Measurements from ENCODE around the gene KIF3A. TPM values are rescaled to one million over a fixed set of nuclear protein-coding genes. Genes with fewer than 3 reads are reported as not detected.

The KIF3A gene
- total RNA-seq, 1 experiment from 2014 or later: 13.2 TPM

DNA sequence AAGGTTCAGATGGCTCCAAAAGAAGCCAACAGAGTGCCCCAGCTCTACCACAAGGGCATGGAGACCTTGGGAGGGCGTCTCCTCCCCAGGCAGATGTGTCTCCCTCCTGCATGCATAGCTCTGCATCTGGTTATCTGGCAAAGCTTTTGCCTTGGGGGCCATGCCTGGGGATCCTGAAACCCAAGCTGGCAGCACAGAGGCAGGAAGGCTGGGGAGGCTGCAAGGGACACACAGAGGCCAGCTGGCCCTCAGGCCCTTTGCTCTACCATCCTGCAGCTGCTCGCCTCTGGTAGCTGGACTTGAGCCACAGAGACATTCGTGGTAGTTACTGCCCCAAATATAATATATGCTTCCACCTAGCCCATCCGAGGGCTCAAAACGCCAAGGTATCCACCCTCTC, 35.8 kb upstream of the KIF3A start:
- H4K20me1 ChIP-seq (ENCODE audit: control insufficient read depth, insufficient read depth, insufficient read length): no peaks in the 10 kb centered on the region

More for the DNA sequence above, 35.8 kb upstream of the KIF3A start:
- Histone ChIP-seq H3K18ac (ENCODE audit: insufficient read length, low read depth, low read length) (no peak overlapping the region), H3K27ac (ENCODE audit: insufficient read length, low read depth, low read length) (no peak overlapping the region), H3K4me1 (ENCODE audit: insufficient read depth, low read length) (peaks cover 10% of the 10 kb centered on the region; the same call in 1 of the 2 replicates), H3T11ph (ENCODE audit: low read length) (no peak overlapping the region), H3K23me2 (ENCODE audit: insufficient read length, low read depth, low read length, poor library complexity, severe bottlenecking) (peaks cover 13% of the 10 kb centered on the region), H4K5ac (ENCODE audit: insufficient read length, low read depth, low read length) (no peak overlapping the region), H3K56ac (ENCODE audit: insufficient read length, low read depth, low read length) (no peak overlapping the region), H3K9ac (ENCODE audit: extremely low read depth, insufficient read length, low read length) (no peak overlapping the region), H2BK120ac (ENCODE audit: low read depth, low read length, poor library complexity, severe bottlenecking) (no peak overlapping the region), H3K9me3 (ENCODE audit: control insufficient read depth, low read depth, low read length) (no peaks in the 10 kb centered on the region), H2AK5ac (ENCODE audit: insufficient read length, low read length) (no peak overlapping the region), H2BK5ac (ENCODE audit: insufficient read length, low read length) (no peak overlapping the region), H2AFZ (ENCODE audit: low read length) (no peak overlapping the region), H2BK20ac (ENCODE audit: low read depth, low read length, poor library complexity, severe bottlenecking) (no peak overlapping the region), H2BK12ac (ENCODE audit: insufficient read length, low read depth, low read length) (no peak overlapping the region), H3K79me2 (ENCODE audit: insufficient read depth, low read length) (peaks cover 2% of the 10 kb centered on the region; the same call in 1 of the 2 replicates), H4K91ac (ENCODE audit: insufficient read length, low read depth, low read length) (no peak overlapping the region), H3K14ac (ENCODE audit: insufficient read depth, low read length) (no peak overlapping the region), H3K4ac (ENCODE audit: low read depth, low read length) (no peak overlapping the region), H3K4me2 (ENCODE audit: insufficient read depth, insufficient read length, low read length) (no peak overlapping the region), H3K79me1 (ENCODE audit: insufficient read depth, low read depth, low read length, poor library complexity, severe bottlenecking) (peaks cover 2% of the 10 kb centered on the region), H3K23ac (ENCODE audit: insufficient read length, low read depth, low read length) (no peak overlapping the region), H4K8ac (replicated peaks; ENCODE audit: insufficient read length, low read depth, low read length) (no peak overlapping the region), H3K27me3 (ENCODE audit: insufficient read depth, low read length) (peaks cover 7% of the 10 kb centered on the region; the same call in 1 of the 2 replicates), H2BK15ac (ENCODE audit: low read depth, low read length) (no peak overlapping the region)
- WGBS (ENCODE audit: extremely low coverage, insufficient read length, low lambda C conversion rate): no CpG with 5 or more reads among the region's 5 CpGs
- H3K27ac Mint-ChIP-seq: no peak overlapping the region; a peak in 1 of 7 replicates
- H3K4me1 Mint-ChIP-seq: peaks cover 29 to 36% of the 10 kb centered on the region in 2 experiments
- peaks cover 48% of the 10 kb centered on the region for H3K27me3 Mint-ChIP-seq (ENCODE audit: low read depth)
- H3K4me3 Mint-ChIP-seq: no peak overlapping the region
- DNase-seq: no peak
- no peaks in the 10 kb centered on the region; a peak in 1 of 5 replicates for H3K9me3 Mint-ChIP-seq
- H3K36me3 Mint-ChIP-seq (ENCODE audit: insufficient read depth in 1 of 3, low read depth in 3 of 3): no peaks in the 10 kb centered on the region
- TF ChIP-seq CTCF (conservative IDR thresholded peaks at IDR 0.05): no peak
